Tibial nerve (tissue), 3 donors: ENCODE results near the gene GALNT11.
A peak's percentile ranks its signal among the peaks of the same experiment; 100 is the strongest.

Source experiments
- CTCF ChIP-seq, 5 experiments: fragments of 200-600 bp in 3 of 5; fragments of 450-650 bp in 2 of 5; sonication (generic) in 3 of 5; IDR thresholded peaks; one replicate each; pipeline ENCODE4 v1.5.1; 2016 to 2019; ENCODE audit warnings: antibody characterized with exemption in 5 of 5, mild to moderate bottlenecking in 3 of 5, moderate library complexity in 2 of 5
- POLR2A ChIP-seq, 2 donors: fragments of 450-650 bp; IDR thresholded peaks; one replicate each; pipeline ENCODE4 v1.6.1; 2017; ENCODE audit warnings: antibody characterized with exemption in 2 of 2, mild to moderate bottlenecking in 2 of 2, moderate library complexity in 2 of 2

GRCh38 chr7:152025937-152026890 lies 740 bp downstream of the GALNT11 start:
- TF ChIP-seq CTCF (IDR thresholded peaks at IDR 0.05) = peak in 1 of 5 experiments; percentile 7
- TF ChIP-seq POLR2A (IDR thresholded peaks at IDR 0.05) = no peak
